ENCODE results near the gene GABRA1. TPM values are rescaled to one million over a fixed set of nuclear protein-coding genes. Genes with fewer than 3 reads are reported as not detected.

Gene GABRA1
- not detected in 2 replicates for total RNA-seq (2014; rRNA removed)
- not detected for polyA plus RNA-seq (2012)

- no peak for DNase-seq (ENCODE audit: low read depth)
These were observed at the start of gene GABRA1 for GRCh38 chr5:161847941-161848391. TSS of gene GABRA1 (plus strand) at chr5:161848120. CDS start at chr5:161850811, 2,691 bp downstream.

- DNase-seq (ENCODE audit: low read depth), result no peak
These were observed 48.6 kb upstream of the GABRA1 start for GRCh38 chr5:161799316-161799715.

GRCh38 chr5:161804263-161804662 lies 43.7 kb upstream of the GABRA1 start:
- DNase-seq (ENCODE audit: low read depth), result no peak

GRCh38 chr5:161846746-161847145 lies 1.2 kb upstream of the GABRA1 start:
- DNase-seq (ENCODE audit: low read depth), result no peak

- no peak for DNase-seq (ENCODE audit: low read depth)
These were observed 473 bp upstream of the GABRA1 start for GRCh38 chr5:161847447-161847846.

GRCh38 chr5:161850491-161850890 lies 2.6 kb downstream of the GABRA1 start:
- no peak for DNase-seq (ENCODE audit: low read depth)

GRCh38 chr5:161851691-161852299 lies 3.9 kb downstream of the GABRA1 start:
- DNase-seq (ENCODE audit: low read depth), result no peak

GRCh38 chr5:161857358-161857757 lies 9.4 kb downstream of the GABRA1 start:
- no peak for DNase-seq (ENCODE audit: low read depth)

GRCh38 chr5:161863259-161863658 lies 15.3 kb downstream of the GABRA1 start:
- no peak for DNase-seq (ENCODE audit: low read depth)

GRCh38 chr5:161863811-161864210 lies 15.9 kb downstream of the GABRA1 start:
- no peak for DNase-seq (ENCODE audit: low read depth)

GRCh38 chr5:161865510-161865909 lies 17.6 kb downstream of the GABRA1 start:
- no peak for DNase-seq (ENCODE audit: low read depth)

- no peak for DNase-seq (ENCODE audit: low read depth)
These were observed 42.1 kb downstream of the GABRA1 start for GRCh38 chr5:161889971-161890370.

- DNase-seq (ENCODE audit: low read depth), result no peak
These were observed 47.6 kb downstream of the GABRA1 start for GRCh38 chr5:161895514-161895913.

GRCh38 chr5:161897033-161897432 lies 49.1 kb downstream of the GABRA1 start:
- DNase-seq (ENCODE audit: low read depth), result no peak

- no peak for DNase-seq (ENCODE audit: low read depth)
These were observed 51.7 kb downstream of the GABRA1 start for GRCh38 chr5:161899590-161899989.

- no peak for DNase-seq (ENCODE audit: low read depth)
These were observed 53.1 kb downstream of the GABRA1 start for GRCh38 chr5:161900981-161901380.

- no peak for DNase-seq (ENCODE audit: low read depth)
These were observed 73.9 kb downstream of the GABRA1 start for GRCh38 chr5:161921781-161922180.

GRCh38 chr5:161924270-161924669 lies 76.3 kb downstream of the GABRA1 start:
- DNase-seq (ENCODE audit: low read depth), result no peak

- DNase-seq (ENCODE audit: low read depth), result no peak
These were observed 78.0 kb downstream of the GABRA1 start for GRCh38 chr5:161925960-161926359.

- no peak for DNase-seq (ENCODE audit: low read depth)
These were observed 86.6 kb downstream of the GABRA1 start for GRCh38 chr5:161934486-161934885.

GRCh38 chr5:161944974-161945373 lies 97.1 kb downstream of the GABRA1 start:
- no peak for DNase-seq (ENCODE audit: low read depth)

GRCh38 chr5:161946911-161947310 lies 99.0 kb downstream of the GABRA1 start:
- no peak for DNase-seq (ENCODE audit: low read depth)
